Measurements from ENCODE around the gene IGSF21.

IGSF21 gene

DNA sequence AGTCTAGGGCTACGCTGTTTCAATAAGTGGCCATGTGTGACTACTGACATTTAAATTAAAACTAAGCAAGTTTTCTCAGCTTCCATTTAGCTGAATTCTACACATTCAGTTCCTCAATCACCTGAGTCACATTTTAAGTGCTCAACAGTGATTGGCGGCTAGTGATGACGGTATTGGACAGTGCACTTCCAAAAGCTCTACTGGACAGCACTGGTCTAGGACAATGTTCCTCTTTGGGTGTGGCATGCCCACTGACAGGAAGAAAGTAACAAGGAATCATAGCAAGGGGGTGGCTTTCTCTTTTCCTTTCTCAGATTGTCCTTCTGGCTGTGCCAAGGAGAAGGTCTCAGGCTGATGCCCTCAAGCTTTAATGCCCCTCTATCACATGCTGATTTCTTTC is 11.7 kb downstream of the IGSF21 start:
- no peak for DNase-seq (ENCODE audit: low read depth, low spot score)

DNA sequence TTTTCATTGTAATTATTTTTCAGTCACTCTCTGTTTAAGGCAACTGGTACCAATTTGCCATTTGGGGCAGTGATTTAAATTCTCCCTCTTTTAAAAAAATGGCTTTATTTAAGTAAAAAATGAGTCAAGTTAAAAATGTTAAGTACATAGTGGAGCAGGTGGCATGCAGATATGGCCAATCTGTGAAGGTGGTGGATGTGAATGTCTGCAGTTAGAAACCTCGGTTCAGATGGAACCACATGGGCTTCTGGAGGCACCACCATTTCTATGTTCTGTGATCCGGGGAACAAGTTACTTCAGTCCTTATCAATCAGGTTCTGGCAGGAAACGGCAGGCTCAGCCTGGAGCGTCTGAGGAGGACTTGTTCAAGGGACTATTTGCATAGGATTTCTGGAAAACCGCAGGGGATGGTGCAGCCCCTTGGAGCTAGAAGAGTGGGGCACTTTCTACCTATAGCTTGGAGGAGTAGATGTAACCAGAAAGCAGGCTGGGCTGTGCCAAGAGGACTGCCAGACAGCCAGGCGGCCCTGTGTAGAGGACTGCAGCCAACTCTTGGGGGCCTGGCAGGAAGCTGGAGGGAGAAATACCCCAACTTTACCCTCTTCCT is 12.3 kb downstream of the IGSF21 start:
- no peak for DNase-seq (ENCODE audit: low read depth, low spot score)

GRCh38 chr1:18120638-18121037 is 13.0 kb downstream of the IGSF21 start:
- no peak for DNase-seq (ENCODE audit: low read depth, low spot score)

GRCh38 chr1:18121072-18121820 is 13.6 kb downstream of the IGSF21 start:
- no peak for DNase-seq (ENCODE audit: low read depth, low spot score)

GRCh38 chr1:18123467-18123992 is 15.9 kb downstream of the IGSF21 start:
- no peak for DNase-seq (ENCODE audit: low read depth, low spot score)

GRCh38 chr1:18124977-18125376 is 17.4 kb downstream of the IGSF21 start:
- DNase-seq (ENCODE audit: low read depth, low spot score) = no peak

GRCh38 chr1:18126616-18127015 is 19.0 kb downstream of the IGSF21 start:
- DNase-seq (ENCODE audit: low read depth, low spot score) = no peak

DNA sequence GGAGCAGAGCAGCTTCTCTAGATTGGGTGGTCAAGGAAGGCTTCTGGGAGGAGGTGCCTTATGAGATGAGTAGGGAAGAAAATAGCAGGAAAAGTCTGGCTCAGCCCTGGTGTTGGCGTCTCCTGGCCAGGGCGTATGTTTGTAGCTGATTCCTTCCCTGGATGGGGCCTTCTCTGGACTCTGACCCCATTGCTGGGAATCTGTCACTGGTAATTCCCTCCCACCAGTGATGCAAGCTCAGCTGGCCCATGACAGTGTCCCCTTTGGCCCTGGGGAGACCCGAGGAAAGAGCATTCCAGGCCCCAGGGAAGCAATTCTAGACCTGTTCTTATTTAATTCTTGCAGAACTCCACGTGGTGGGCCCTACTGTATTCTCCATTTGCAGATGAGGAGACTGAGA is 20.7 kb downstream of the IGSF21 start:
- DNase-seq (ENCODE audit: low read depth, low spot score) = no peak

DNA sequence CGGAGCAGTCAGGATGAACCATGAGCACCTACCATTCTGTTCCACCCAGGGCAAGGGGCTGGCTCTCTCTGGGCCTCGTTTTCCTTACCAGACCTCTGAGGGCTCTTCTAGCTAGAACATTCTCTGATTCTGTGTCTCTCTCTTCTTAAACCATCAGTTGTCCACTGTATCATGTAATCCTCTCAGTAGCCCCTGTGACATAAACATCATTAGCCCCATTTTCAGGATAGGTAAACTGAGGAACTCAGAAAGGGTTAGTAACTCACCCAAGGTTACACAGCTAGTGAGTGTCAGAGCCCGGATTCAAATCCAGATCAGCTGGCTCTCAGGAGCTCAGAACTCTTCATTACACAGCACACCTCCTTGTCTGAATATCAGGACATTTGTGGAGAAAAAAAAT is 22.8 kb downstream of the IGSF21 start:
- DNase-seq (ENCODE audit: low read depth, low spot score) = no peak

GRCh38 chr1:18132022-18132710 is 24.6 kb downstream of the IGSF21 start:
- no peak for DNase-seq (ENCODE audit: low read depth, low spot score)

GRCh38 chr1:18132711-18133541 is 25.3 kb downstream of the IGSF21 start:
- no peak for DNase-seq (ENCODE audit: low read depth, low spot score)

DNA sequence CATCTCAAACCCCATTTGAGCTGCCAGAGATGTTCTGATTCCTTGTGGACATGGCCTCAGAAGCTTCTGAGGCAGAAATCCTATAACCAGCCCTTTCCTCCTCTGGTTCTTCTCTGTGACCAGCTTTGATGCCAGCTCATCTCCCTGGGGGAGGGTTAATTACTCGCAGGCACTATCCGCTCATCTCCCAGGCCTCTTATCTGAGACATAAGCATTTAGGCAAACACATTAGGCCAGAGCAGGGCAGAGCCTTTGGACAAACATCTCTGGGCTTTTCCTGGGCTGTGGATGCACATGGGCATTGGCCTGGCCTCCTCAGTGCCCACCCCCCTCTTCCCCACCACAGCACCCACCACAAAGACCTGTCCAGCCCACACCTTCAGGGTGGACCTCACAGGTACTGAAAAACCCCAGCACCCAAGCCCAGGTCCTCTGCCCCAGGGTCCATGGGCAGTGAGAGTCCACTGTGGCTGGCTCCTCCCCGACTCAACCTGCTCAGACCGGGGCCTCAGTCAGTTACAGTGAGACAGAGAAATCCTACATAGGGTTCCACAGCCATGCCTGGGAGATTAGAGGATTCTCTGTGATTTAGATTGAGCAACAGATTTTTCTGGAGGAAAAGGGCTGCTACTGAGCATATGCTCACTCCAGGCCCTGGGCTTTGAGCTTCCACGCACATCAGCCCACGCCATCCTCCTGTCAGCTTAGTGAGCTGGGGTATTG is 26.9 kb downstream of the IGSF21 start:
- DNase-seq (ENCODE audit: low read depth, low spot score) = no peak

GRCh38 chr1:18137759-18138345 is 30.3 kb downstream of the IGSF21 start:
- DNase-seq (ENCODE audit: low read depth, low spot score) = no peak

DNA sequence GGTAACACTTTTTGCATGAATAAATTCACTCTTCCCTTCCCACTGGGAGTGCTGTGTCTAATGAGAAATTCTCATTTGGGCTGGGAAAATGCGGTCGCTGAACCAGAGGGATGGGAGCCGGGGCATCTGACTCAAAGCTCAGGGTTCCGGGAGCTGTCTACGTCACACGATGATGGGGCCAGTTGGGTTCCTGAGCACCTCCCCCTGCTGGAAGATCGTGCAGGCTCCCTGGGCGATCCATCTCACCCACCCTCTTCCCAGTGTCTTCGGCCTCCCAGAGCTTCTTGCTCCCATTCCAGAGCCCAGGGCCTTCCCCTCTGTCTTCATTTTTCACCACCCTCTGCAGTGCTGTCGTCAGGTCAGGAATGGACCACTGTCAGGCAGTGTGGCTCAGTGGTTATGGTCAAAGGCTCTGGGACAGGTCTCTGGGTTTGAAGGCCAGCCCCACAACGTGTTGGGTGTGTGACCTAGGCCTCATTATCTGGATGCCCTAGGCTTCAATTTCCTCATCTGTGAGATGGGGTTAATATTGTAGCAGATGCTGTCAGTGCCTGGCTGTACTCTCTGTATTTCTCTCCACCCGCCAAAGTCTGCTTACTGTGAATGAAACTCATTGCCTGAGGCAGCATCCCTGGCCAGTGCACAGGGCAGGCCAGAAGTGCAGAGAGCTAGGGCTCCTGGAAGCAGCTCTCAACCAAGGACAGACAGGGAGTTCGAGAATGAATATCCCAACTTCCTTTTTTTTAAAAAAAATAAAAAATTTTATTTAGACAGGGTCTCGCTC is 31.8 kb downstream of the IGSF21 start:
- no peak for DNase-seq (ENCODE audit: low read depth, low spot score)

DNA sequence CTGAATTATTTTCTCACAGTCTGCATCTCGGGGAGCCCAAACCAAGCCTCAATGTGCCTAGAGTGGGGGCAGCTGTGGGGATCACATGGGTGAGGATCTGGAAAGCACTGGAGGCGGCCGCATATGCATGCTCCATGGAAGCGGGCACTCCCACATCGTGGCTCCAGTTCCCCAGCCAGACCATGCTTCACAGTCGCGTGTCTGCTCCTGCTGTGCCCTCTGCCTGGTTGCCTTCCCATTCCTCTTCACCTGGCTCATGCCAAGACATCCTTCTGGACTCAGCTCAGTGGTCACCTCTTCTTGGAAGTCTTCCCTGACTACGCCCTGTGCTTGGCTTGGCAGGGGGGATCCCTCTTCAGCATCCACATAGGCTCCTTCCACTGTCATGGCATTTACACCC is 32.8 kb downstream of the IGSF21 start:
- no peak for DNase-seq (ENCODE audit: low read depth, low spot score)

- DNase-seq (ENCODE audit: low read depth, low spot score) = no peak
Observed at GRCh38 chr1:18141661-18142060, 34.1 kb downstream of the IGSF21 start.

- no peak for DNase-seq (ENCODE audit: low read depth, low spot score)
Observed at GRCh38 chr1:18142471-18142870, 34.9 kb downstream of the IGSF21 start.

DNA sequence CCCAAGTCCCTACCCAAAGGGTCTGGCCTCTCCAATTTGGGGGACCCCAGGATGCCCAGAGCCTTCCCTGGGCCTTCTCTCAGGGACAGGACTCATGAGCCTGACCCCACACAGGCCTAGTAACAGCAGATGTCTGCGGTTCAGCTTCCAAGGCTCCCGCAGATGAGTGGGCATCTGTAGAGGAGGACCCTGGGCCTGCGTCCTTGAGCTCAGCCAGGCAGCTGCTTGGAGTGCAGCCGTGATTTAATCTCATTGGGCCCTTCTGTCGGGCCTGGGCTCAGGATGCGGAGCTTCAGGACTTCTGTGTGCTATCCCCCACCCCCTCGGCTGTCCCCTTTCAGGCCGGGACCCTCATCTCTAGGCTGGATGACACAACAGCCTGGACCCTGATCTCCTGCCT is 35.4 kb downstream of the IGSF21 start:
- DNase-seq (ENCODE audit: low read depth, low spot score) = no peak

- no peak for DNase-seq (ENCODE audit: low read depth, low spot score)
Observed at GRCh38 chr1:18144062-18144461, 36.5 kb downstream of the IGSF21 start.
